HUES48 (cell line): Measurements from ENCODE around the gene ZC3H18.

Source experiments
- H3K27ac ChIP-seq: one replicate; pipeline ENCODE4 v1.7.0; 2013; ENCODE audit warnings: low read depth, low read length, inconsistent platforms
- H3K27me3 ChIP-seq: 2 replicates; pipeline ENCODE4 v1.6.1; 2013; ENCODE audit warnings: mild to moderate bottlenecking, low read length; ENCODE audit not compliant: control insufficient read depth, insufficient read depth
- H3K36me3 ChIP-seq: 2 replicates; pipeline ENCODE4 v1.6.1; 2013; ENCODE audit warnings: low read length; ENCODE audit not compliant: control insufficient read depth, insufficient read depth
- H3K4me1 ChIP-seq: 2 replicates; pipeline ENCODE4 v1.6.1; 2013; ENCODE audit warnings: mild to moderate bottlenecking, low read length; ENCODE audit not compliant: control insufficient read depth, insufficient read depth
- H3K4me3 ChIP-seq: 2 replicates; pipeline ENCODE4 v1.5.1; 2013; ENCODE audit warnings: mild to moderate bottlenecking, low read depth, low read length
- H3K9ac ChIP-seq: 2 replicates; pipeline ENCODE4 v1.6.1; 2013; ENCODE audit warnings: mild to moderate bottlenecking, low read depth, low read length, moderate library complexity
- H3K9me3 ChIP-seq: 2 replicates; pipeline ENCODE4 v1.6.1; 2013; ENCODE audit warnings: low read length; ENCODE audit not compliant: control insufficient read depth, insufficient read depth

The ZC3H18 gene

DNA sequence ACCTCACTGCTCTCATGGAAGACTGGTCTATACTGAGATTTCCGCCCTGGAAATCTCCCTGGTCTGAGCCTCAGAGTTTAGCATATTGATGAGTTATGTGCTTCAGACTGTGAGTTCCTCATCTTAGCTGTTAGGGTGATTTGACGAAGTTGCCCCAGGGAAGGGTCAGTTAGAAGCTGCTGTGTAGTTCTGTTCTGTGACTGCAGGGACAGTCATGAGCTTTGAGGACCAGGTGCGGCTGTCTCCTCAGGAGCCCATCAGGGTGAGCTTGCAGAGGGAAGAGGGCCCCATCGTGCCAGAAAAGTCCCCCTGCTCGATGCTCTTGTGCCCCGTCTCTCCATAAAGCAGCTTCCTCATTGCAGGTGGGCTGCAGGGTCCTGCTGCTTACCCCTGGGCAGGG lies 39.9 kb downstream of the ZC3H18 start:
- H3K4me3 ChIP-seq: no peak overlapping the region
- no peaks in the 10 kb centered on the region for H3K9me3 ChIP-seq
- peaks cover 63% of the 10 kb centered on the region for H3K36me3 ChIP-seq
- H3K27ac ChIP-seq: no peak overlapping the region
- H3K27me3 ChIP-seq: no peaks in the 10 kb centered on the region
- H3K4me1 ChIP-seq: no peaks in the 10 kb centered on the region; the same call in 1 of the 2 replicates
- no peak overlapping the region for H3K9ac ChIP-seq

DNA sequence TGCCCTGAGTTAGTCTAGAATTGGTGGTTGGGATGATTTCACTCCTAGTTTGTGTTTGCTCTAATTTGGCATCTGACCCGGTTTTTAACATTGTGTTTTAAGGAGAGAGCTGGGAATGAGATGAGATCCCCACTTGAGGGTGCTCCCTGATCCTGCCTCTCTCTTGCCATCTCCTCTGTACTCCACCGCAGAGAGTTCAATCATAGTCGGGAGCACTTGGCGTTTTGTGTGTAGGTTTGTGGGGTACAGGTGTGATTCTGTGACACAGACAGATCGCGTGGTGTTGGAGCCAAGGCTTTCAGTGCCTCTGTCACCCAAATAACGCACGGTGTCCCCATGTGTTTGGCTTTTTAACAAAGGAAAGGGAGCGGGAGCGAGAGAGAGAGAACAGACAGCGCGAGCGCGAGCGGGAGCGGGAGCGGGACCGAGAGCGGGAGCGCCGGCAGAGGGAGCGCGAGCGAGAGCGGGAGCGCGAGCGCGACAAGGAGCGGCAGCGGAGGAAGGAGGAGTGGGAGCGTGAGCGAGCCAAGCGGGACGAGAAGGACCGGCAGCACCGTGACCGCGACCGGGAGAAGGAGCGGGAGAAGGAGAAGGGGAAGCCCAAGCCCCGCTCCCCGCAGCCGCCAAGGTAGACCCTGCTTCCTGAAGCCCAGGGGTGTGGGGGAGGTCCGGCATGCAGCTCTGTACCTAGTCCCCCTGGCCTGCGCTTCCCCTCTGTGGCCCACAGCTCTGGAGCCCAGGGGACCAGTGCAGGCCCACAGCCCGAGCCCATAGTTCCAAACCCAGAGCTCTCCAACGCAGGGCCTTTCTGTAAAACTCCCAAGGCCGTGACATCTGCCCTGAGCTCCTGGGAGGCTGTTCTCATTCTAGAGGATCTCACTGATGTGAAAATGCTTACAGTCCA lies 41.0 kb downstream of the ZC3H18 start:
- Histone ChIP-seq H3K27ac (peak overlapping the region; percentile 35), H3K36me3 (peaks cover 52% of the 10 kb centered on the region), H3K9ac (no peak overlapping the region; the same call in 1 of the 2 replicates), H3K9me3 (no peaks in the 10 kb centered on the region), H3K4me3 (peak overlapping the region; percentile 41; the same call in 1 of the 2 replicates), H3K4me1 (no peaks in the 10 kb centered on the region; the same call in 1 of the 2 replicates), H3K27me3 (no peaks in the 10 kb centered on the region)

DNA sequence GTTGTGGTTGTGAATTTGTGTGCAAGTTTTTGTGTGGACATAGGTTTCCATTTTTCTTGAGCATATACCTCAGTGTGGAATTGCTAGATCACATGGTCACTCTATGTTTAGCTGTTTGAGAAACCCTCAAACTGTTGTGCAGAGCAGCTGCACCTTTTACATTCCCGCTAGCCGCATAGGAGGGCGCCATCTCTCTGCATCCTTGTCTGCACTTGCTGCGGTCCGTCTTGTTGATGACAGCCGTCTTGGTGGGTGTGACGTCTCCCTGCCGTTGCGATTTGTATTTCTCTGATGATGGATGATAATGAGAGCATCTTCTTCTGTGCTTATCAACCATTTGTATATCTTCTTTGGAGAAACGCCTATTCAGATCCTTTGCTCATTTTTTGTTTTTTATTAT lies 43.1 kb downstream of the ZC3H18 start:
- Histone ChIP-seq H3K4me3 (no peak overlapping the region), H3K9me3 (no peaks in the 10 kb centered on the region), H3K9ac (no peak overlapping the region), H3K27ac (no peak overlapping the region), H3K27me3 (no peaks in the 10 kb centered on the region), H3K36me3 (peaks cover 34% of the 10 kb centered on the region), H3K4me1 (no peaks in the 10 kb centered on the region; the same call in 1 of the 2 replicates)

GRCh38 chr16:88613911-88614817 lies 44.0 kb downstream of the ZC3H18 start:
- peaks cover 28% of the 10 kb centered on the region for H3K36me3 ChIP-seq
- no peaks in the 10 kb centered on the region for H3K27me3 ChIP-seq

DNA sequence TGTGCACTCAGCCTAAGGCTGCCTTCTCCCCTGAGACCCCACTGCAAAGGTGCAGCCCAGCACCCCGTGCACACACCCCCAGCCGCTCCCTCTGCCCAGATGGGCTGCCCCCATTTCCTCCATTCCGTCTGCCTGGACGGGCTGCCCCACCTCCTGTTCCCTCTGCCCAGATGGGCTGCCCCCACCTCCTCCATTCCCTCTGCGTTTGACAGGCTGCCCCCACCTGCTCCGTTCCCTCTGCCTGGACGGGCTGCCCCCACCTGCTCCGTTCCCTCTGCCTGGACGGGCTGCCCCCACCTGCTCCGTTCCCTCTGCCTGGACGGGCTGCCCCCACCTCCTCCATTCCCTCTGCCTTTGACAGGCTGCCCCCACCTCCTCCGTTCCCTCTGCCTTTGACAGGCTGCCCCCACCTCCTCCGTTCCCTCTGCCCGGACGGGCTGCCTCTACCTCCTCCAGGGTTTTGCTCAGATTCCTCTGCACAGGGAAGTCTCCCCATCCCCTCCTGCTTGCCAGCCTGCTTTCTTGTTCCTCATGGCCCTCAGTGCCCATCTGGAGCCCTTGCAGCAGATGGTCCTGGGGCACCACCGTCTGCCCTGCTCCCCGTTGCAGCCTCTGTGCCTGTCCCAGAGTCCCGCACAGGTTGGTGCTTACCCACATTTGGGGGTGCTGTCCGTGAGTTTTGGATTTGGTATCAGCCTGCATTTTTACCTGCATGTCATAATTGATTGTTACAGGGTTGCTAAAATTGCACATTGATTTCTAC lies 44.8 kb downstream of the ZC3H18 start:
- H3K4me3 ChIP-seq: no peak overlapping the region
- peaks cover 33% of the 10 kb centered on the region for H3K36me3 ChIP-seq
- H3K27ac ChIP-seq: no peak overlapping the region
- no peaks in the 10 kb centered on the region; the same call in 1 of the 2 replicates for H3K4me1 ChIP-seq
- H3K9ac ChIP-seq: no peak overlapping the region
- H3K9me3 ChIP-seq: no peaks in the 10 kb centered on the region
- H3K27me3 ChIP-seq: no peaks in the 10 kb centered on the region

More at GRCh38 chr16:88613911-88614817, 44.0 kb downstream of the ZC3H18 start:
- no peaks in the 10 kb centered on the region; the same call in 1 of the 2 replicates for H3K4me1 ChIP-seq
- no peak overlapping the region for H3K9ac ChIP-seq
- no peaks in the 10 kb centered on the region for H3K9me3 ChIP-seq
- H3K4me3 ChIP-seq: no peak overlapping the region
- H3K27ac ChIP-seq: no peak overlapping the region

GRCh38 chr16:88616320-88616719 lies 46.1 kb downstream of the ZC3H18 start:
- Histone ChIP-seq H3K27me3 (no peaks in the 10 kb centered on the region), H3K9me3 (no peaks in the 10 kb centered on the region), H3K27ac (peak overlapping the region; percentile 35), H3K4me3 (no peak overlapping the region), H3K9ac (no peak overlapping the region), H3K36me3 (peaks cover 33% of the 10 kb centered on the region), H3K4me1 (no peaks in the 10 kb centered on the region; the same call in 1 of the 2 replicates)

- Histone ChIP-seq H3K4me1 (no peaks in the 10 kb centered on the region; the same call in 1 of the 2 replicates), H3K4me3 (no peak overlapping the region), H3K9ac (no peak overlapping the region; the same call in 1 of the 2 replicates), H3K36me3 (peaks cover 32% of the 10 kb centered on the region), H3K27ac (peak overlapping the region; percentile 35), H3K27me3 (no peaks in the 10 kb centered on the region), H3K9me3 (no peaks in the 10 kb centered on the region)
Measured at GRCh38 chr16:88616736-88617135, 46.5 kb downstream of the ZC3H18 start.

DNA sequence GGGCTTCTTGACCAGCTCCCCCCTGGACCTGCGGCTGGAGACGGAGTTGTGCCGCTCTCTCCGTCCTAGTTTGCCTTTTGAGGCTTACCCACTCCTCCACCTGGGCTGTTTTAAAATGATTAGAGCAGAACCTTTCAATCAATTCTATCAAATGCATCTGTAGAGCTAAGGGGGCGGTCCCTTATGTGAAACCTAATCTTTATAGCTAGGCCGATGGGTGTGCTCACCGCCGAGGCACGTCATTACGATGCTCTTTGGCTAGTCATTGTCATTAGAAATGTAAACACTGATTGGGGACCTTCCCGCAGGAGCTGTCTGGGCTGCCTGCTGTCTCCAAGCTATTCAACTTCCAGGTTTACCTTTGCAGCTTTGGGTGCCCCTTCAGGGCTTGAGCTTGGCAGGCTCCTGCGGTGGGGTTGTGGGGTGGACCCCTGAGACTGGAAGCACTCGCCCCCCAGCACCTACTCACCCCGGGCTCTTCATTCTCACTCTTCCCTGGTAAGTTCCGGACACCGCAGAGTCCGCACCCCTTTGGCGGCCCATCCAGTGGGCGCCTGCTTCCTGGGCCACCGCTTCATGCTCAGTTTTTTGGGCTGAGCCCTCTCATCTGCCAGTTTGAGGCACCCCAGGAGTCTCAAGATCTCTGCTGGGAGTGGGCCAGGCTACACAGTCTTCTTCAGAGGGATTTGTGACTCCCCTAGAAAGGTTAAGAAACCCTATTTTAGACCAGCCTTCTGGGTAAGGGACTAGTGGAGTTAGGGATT lies 47.2 kb downstream of the ZC3H18 start:
- no peaks in the 10 kb centered on the region for H3K9me3 ChIP-seq
- no peaks in the 10 kb centered on the region for H3K27me3 ChIP-seq
- H3K36me3 ChIP-seq: peaks cover 34% of the 10 kb centered on the region
- H3K4me1 ChIP-seq: no peaks in the 10 kb centered on the region
- H3K4me3 ChIP-seq: no peak overlapping the region
- H3K9ac ChIP-seq: no peak overlapping the region; the same call in 1 of the 2 replicates
- H3K27ac ChIP-seq: peak overlapping the region; percentile 47

GRCh38 chr16:88618182-88618955 lies 48.2 kb downstream of the ZC3H18 start:
- H3K36me3 ChIP-seq: peaks cover 38% of the 10 kb centered on the region
- no peak overlapping the region for H3K27ac ChIP-seq
- no peaks in the 10 kb centered on the region for H3K4me1 ChIP-seq
- H3K4me3 ChIP-seq: no peak overlapping the region
- no peak overlapping the region for H3K9ac ChIP-seq
- H3K27me3 ChIP-seq: no peaks in the 10 kb centered on the region
- no peaks in the 10 kb centered on the region for H3K9me3 ChIP-seq
